GM04504 (cell line): Measurements from ENCODE around the gene TMEM240.
"Not testable (repeated sequence)": the region's sequence is repeated elsewhere in the genome, so short reads cannot be mapped to it uniquely, and the experiment has no call there.

ENCODE experiments used
- DNase-seq: peaks from one replicate; pipeline ENCODE4 v3.0.0-alpha.2; 2012; ENCODE audit warnings: low read depth

The TMEM240 gene

DNA sequence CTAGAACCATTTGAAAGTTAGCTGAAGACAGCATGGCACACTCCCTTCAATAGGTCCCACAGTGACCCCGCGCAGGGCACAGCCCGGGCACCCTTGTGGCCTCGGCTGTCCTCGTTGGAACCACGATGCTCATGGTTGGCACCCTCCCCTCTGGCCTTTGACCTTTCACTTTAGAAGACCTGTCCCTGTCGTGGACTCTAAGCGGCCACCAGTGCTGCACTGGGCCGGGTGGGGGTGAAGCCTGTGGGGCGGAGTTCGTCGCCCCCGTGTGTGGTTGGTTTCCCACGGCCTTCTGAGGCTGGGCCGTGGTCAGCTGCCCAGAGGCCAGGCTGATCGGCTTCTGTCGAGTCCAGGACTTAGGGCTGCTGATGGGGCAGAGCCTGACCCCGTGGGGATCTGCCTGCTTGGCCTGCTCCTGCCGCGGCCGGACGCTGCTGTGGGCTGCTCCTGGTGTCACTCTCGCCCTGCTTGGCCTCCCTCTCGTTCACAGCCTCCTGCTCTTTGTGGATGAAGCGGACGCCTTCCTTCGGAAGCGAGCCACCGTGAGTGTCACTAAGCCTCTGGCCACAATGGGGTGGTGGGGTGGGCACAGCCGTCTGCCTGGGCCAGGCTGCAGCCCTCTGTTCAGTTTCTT is 15.6 kb downstream of the TMEM240 start:
- not testable (repeated sequence) for DNase-seq

DNA sequence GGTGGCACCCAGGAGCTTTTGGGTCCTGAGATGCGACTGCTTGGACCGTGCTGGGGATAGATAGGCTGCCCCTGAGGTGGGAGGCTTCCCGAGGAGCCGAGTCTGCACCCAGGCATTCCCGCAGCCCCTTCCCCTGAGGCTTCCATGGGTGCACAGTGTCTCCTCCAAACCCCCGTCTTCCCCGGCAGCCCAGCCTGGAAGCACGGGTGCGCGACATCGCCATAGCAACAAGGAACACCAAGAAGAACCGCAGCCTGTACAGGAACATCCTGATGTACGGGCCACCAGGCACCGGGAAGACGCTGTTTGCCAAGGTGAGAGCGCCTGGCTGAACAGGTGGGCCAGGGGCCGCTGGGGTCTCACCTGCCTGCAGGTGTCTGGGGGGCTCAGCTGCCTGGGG is 16.8 kb downstream of the TMEM240 start:
- not testable (repeated sequence) for DNase-seq

DNA sequence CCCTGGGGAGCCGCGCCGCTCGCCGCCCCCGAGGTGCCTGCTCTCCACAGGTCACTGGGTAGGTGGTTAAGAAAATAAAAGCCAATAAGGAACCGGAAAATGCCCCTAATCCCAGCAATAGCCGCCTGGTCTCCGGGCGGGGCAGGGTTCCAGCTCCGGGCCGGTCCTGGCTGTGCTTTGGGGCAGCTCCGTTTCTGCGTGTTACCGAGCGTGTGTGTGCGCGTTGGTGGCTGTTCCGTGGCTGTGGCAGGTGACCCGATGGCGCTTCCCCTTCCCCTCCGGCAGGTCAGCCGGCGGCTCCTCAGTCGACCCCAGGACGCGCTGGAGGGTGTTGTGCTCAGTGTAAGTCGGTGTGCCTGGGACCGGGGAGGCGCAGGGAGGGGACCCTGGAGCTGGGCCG is 17.2 kb downstream of the TMEM240 start:
- DNase-seq, result not testable (repeated sequence)

DNA sequence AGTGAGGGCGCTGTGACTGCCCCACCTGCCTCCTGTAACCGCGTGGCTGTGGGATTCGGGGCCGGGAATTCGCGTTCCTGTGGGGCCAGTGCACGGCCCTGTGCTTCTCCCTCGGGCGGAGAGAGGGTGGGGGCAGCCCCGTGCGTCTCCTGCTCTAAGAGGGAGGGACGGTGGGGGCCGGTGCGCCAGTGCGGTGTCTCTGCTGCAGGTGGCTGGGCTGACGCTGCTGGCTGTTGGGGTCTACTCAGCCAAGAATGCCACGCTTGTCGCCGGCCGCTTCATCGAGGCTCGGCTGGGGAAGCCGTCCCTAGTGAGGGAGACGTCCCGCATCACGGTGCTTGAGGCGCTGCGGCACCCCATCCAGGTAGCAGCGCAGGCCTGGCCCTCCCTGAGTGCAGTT is 17.9 kb downstream of the TMEM240 start:
- DNase-seq, result not testable (repeated sequence)

DNA sequence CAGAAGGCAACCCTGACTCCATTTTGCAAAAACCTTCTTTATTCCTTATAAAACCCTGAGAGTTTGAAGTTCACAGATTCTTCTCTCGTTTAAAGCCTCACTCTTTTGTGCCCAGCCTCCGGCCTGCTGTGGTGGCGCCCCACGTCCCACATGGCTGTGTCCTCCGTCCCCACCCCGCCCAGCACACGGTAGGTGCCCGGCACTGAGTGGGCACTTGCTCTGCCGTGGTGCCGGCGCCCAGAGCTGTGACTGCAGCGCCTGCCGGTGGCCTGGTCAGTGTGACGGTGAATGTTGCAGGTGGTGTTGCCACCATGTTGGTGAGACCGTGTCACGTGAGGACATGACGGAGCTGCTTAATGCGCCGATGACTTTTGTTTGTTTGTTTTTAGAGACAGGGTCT is 19.1 kb downstream of the TMEM240 start:
- DNase-seq, result no peak

DNA sequence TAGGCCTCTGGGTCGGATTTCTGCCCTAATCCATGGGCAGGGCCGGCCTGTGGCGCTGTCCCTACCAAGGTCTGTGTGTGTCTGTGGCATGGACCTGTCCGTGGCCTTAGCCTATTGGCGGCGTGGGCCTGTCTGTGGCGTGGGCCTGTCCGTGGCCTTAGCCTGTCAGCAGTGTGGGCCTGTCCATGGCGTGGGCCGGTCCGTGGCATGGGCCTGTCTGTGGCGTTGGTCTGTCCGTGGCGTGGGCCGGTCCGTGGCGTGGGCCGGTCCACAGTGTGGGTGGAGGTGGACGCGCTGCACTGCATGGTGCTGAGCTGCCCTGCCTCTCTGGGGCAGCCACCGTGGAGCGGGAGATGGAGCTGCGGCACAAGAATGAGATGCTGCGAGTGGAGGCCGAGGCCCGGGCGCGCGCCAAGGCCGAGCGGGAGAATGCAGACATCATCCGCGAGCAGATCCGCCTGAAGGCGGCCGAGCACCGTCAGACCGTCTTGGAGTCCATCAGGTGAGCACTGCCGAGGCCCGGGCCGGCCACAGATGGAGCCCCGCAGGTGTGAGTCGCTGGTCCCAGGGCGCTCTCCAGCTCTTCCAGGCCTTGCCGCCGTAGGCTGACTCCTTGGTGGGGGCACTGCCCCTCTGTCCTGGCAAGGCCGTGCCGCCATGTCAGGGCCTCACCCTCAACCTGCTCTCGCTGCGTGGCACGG is 20.5 kb downstream of the TMEM240 start:
- DNase-seq, result not testable (repeated sequence)

DNA sequence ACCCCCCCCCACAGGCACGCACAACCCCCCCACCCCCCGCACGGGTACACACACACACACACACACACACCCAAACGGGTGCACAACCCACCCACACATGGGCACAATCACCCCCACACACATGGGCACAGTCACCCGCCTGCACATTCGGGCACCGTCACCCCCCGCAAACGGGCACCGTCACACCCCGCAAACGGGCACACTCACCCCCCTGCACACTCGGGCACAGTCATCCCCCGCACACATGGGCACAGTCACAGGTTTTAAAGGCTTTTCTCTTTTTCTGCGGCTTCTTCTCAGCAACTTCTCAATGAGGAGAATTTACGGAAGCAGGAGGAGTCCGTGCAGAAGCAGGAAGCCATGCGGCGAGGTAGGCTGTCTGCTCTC is 21.8 kb downstream of the TMEM240 start:
- DNase-seq, result not testable (repeated sequence)

DNA sequence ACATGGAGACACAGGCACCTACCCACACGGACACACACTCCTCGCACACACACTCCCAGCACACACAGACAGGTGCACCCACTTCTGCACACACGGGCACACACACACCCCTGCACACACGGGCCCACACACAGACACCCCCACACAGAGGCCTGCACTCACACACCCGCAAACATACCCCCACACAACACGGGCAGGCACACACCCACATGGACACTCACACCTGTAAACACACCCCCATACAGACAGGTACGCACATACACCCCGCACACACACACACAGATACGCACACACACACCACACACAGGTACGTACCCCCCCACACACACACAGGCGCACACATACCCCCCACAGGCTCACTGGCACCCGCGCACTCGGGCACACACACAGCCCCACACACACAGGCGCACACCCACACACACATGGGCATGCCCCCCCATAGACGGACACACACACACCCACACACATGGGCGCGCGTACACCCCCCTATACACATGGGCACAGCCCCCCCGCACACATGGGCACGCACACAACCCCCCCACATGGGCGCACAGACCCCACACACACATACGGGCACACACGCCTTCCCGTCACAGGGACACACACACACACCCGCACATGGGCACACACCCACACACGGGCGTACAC is 22.3 kb downstream of the TMEM240 start:
- no peak for DNase-seq

DNA sequence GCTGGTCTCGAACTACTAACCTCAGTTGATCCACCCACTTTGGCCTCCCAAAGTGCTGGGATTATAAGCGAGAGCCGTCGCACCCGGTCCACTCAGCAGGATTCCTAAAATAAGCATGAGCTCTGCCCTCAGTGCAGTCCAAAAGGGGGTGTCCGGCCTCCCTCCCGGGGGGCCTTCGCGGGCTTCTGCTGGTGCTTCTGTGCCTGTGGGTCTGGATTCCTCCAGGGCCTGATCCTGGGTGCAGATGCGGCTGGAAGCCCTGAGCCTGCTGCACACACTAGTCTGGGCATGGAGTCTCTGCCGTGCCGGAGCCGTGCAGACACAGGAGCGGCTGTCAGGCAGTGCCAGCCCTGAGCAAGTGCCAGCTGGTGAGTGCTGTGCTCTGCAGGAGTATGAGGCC is 23.5 kb downstream of the TMEM240 start:
- not testable (repeated sequence) for DNase-seq

DNA sequence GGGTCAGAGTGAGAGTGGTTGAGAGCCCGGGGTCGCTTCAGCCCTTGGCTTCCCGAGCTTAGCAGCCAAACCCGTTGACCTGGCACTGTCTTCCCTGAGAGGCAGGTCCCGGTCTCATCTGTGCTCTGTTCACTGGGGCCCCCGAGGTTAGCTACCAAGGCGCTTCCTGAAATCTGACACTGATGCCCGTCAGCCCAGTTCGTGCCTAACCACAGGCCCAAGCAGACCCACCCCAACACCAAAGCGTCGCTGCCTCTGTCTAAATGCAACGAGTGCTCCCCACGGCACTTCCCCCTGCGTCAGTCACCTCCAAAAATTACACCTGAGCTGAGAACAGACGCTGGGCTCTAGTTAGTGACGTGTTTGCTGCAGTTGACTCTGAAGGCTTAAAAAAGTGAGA is 26.0 kb downstream of the TMEM240 start:
- DNase-seq, result not testable (repeated sequence)

DNA sequence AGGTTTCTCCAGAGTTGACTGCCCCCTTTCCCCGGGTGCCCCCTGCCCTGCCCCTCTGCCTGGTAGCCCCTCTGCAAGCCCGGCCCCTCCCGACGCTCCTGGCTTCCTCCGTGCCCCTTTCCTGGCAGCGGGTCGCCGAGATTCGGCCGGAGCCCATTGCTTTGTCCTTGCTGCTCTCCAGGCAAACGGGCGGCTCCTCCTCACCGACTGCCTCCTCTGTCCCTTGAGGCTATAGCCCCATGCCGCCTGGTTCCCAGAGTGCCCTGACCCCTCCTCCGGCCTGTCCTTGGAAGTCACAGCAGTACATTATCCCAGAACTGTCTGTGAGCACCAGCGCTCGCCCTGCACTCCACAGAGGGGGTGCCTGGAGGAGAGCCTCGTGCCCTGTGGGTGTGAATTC is 26.7 kb downstream of the TMEM240 start:
- not testable (repeated sequence) for DNase-seq

DNA sequence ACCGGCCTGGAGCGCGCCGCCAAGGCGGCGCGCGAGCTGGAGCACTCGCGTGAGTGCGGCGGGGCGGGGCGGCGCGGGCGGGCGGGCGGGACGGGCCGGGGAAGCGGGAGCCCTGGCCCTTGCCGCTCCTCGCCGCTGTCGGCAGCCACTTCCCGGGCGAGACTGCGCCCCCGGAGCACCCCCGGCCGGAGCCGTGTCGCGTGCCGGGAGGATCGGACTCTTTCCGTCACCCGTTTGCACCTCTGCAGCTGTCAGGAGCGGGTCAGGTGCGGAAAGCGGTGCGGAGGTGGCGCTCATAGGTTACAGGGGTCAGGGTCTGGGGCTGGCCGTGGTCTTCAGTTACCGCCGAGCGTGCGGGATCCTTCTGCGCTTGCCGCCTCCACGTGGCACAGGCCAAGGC is 28.0 kb downstream of the TMEM240 start:
- DNase-seq, result not testable (repeated sequence)

DNA sequence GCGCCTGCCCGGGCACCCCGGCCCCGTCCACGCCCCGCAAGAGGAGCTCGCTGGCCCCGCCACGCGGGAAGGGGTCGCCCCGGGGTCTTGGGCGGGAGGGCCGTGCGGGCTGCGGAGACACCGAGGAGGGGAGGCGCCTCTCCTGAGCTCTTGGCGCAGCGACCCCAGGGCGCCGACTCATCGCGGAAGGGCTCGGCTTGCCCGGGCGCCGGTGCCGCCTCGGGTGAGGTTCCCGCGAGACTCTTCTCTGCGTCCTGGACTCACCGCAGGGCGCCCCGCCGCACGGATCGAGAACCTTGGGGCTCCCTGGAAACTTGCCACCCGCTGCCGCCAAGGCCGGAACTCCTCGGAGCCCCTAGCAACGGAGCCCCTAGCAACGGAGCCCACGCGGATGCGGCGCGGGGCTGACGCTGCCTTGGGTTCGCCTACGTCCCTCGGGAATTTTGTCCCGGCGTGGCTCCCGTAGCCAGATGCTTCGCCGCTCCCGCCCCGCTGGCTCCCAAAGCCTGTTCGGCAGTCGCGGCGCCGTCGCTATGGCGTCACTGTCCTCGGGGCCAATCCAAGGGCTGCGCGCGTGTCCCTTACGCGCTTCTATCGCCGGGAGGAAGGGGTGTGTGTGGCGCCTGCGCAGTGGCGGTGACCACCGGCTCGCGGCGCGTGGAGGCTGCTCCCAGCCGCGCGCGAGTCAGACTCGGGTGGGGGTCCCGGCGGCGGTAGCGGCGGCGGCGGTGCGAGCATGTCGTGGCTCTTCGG is 28.7 kb downstream of the TMEM240 start, which contains the start of gene ATAD3A:
Gene ATAD3A, plus strand, starts transcription at position 630 of the 753 bp plus-strand sequence. Its CDS starts 107 bp downstream, at position 737.
- peak; percentile 97 for DNase-seq

DNA sequence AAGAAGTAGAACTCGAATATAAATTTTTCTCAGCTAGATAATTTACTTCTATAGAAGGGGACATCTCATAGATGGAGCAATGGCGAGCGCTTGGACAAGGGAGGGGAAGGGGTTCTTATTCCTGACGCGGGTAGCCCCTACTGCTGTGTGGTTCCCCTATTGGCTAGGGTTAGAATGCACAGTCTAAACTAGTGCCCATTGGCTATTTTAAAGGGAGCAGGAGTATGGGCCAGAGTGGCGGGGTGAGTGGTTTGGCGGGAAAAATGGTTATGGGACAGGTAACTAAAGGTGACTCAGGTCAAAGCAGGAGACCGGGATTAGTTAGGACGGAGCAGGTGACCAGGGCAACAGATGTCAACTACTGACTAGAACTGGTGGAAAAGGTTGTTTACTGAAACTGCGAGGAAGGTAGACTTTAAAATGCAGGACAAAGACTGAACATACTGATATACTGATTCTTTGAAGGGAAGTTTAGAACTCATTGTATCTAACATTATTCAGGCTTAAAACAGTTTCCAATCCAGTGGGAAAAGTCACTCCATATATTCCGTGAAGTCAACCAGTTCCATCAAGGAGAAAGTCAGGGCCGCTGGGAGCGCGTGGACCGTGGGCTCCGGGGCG is 29.4 kb downstream of the TMEM240 start:
- DNase-seq, result no peak

DNA sequence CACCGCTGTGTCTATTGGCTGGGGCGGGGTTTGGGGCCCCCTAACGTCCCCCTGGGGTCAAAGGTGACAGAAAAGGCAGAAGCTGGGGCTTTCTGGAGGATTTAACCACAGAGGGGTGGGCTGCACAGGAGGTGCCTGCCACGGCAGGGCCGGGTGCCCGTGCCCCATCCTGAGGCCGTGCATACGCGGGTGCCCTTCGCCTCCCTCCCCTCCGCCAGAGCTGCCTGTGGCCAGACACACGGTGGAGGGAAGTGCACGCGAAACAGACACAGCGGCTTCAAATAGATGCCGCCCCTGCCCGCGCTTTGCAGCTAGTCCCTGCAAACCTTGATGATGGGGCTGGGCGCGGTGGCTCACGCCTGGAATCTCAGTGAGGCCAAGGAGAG is 31.0 kb downstream of the TMEM240 start:
- not testable (repeated sequence) for DNase-seq

DNA sequence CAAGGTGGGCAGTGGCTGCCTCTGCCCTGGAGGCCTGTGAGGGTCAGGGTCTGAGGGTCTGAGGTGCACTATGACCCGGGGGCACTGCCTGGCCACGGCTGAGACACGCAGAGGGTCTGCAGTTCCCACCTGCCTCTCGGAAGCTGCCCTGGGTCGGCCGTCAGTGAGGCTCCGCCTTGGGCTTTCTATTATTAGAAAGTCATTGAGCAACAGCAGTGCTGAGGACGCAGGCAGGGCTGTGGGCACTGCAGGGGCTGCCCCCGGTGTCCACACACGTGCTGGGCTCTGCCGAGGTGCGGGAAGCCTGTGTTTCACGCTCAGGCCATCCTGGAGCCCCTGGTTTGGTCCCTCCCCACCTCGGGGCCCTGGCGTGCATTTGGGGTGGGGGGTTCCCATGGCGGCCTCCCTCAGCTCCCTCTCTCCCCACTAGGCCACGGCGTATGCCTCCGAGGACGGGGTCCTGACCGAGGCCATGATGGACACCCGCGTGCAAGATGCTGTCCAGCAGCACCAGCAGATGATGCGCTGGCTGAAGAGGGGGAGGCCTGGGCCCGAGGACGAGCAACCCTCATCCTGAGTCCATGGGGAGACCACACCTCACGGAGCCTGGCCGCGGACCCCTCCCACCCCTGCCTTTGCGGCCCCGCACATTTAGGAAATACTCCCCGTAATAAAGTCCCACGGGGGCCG is 31.5 kb downstream of the TMEM240 start:
- not testable (repeated sequence) for DNase-seq

DNA sequence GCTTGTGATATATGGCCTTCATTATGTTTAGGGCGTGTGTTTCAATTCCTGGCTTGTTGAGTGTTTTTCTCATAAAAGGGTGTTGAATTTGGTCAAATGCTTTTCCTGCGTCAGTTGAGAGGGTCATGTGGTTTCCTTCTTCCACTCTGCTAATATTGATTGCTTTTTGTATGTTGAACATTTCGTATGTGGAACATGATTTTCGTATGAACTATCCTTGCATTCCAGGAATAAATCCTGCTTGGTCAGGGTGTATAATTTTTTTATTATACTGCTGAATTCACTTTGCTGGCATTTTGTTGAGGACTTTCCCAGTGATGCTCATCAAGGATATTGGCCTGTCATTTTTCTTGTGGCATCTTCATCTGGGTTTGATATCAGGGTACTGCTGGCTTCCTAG is 33.1 kb downstream of the TMEM240 start:
- DNase-seq, result no peak

DNA sequence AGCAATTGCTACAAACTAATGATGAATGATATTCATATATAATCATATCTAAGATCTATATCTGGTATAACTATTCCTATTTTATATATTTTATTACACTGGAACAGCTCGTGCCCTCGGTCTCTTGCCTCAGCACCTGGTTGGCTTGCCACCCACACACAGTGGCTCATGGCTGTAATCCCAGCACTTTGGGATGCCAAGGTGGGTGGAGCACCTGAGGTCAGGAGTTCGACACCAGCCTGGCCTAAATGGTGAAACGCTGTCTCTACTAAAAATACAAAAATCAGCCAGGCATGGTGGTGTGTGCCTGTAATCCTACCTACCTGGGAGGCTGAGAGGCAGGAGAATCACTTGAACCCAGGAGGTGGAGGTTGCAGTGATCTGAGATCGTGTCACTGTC is 34.6 kb downstream of the TMEM240 start:
- not testable (repeated sequence) for DNase-seq

DNA sequence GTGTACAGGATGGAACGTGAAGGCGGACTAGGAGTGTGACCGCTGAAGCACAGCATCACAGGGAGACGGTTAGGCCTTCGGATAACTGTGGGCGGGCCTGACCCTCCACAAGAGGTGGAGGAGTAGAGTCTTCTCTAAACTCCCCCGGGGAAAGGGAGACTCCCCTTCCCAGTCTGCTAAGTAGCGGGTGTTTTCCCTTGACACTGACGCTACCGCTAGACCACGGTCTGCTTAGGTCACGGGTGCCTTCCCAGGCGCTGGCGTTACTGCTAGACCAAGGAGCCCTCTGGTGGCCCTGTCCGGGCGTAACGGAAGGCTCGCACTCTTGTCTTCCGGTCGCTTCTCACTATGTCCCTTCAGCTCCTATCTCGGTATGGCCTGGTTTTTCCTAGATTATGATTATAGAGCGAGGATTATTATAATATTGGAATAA is 35.0 kb downstream of the TMEM240 start:
- not testable (repeated sequence) for DNase-seq

DNA sequence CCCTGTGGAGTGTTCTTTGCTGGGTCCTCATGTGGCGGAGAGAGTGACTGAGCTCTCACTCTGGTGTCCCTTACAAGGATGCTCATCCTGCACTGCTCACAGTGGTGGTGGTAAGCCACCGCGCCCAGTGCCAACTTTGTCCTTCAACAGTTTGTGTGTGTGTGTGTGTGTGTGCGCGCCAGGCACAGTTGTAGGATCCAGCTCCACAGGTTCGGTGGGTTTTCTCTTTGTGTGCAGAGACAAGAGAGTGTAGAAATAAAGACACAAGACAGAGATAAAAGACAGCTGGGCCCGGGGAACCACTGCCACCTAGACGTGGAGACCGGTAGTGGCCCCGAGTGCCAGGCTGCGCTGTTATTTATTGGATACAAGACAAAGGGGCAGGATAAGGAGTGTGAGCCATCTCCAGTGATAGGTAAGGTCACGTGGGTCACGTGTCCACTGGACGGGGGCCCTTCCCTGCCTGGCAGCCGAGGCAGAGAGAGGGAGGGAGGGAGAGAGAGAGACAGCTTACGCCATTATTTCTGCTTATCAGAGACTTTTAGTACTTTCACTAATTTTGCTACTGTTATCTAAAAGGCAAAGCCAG is 35.6 kb downstream of the TMEM240 start:
- DNase-seq, result peak; percentile 15

DNA sequence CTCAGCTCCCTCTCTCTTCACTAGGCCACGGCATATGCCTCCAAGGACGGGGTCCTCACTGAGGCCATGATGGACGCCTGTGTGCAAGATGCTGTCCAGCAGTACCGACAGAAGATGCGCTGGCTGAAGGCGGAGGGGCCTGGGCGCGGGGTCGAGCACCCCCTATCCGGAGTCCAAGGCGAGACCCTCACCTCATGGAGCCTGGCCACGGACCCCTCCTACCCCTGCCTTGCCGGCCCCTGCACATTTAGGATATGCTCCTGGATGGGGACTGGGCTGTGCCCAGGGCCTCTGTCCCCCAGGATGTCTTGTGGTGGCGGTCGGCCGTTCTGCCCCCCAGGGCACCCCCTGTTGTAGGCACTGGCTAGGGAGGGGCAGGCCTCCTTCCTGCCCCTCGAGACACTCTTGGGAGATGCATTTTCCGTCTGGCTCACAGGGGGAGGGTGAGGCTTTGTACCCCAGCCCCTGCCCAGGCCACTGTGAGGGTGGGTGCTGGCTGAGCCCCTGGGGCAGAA is 44.9 kb downstream of the TMEM240 start:
- not testable (repeated sequence) for DNase-seq
